Trophoblast cell (in vitro differentiated cells and primary cell): Measurements from ENCODE around the gene ZSCAN21.

ENCODE experiments used
- DNase-seq, 2 donors: peaks; one replicate each; pipeline ENCODE4 v3.0.0-alpha.2; 2016
- H2AFZ ChIP-seq: 2 replicates; pipeline ENCODE4 v1.6.1; 2013; ENCODE audit warnings: low read length, moderate library complexity, mild to moderate bottlenecking; ENCODE audit not compliant: insufficient read depth, poor library complexity
- H2AK5ac ChIP-seq: 2 replicates; pipeline ENCODE4 v1.6.1; 2013; ENCODE audit warnings: mild to moderate bottlenecking, low read length
- H2BK120ac ChIP-seq: 2 replicates; pipeline ENCODE4 v1.6.1; 2013; ENCODE audit warnings: low read length, mild to moderate bottlenecking, moderate library complexity; ENCODE audit not compliant: insufficient read depth, poor library complexity
- H2BK12ac ChIP-seq: 2 replicates; pipeline ENCODE4 v1.6.1; 2013; ENCODE audit warnings: mild to moderate bottlenecking, low read length, moderate library complexity
- H2BK5ac ChIP-seq: 2 replicates; pipeline ENCODE4 v1.6.1; 2013; ENCODE audit warnings: low read length, low read depth, moderate library complexity, mild to moderate bottlenecking; ENCODE audit not compliant: poor library complexity
- H3K14ac ChIP-seq: 2 replicates; pipeline ENCODE4 v1.6.1; 2013; ENCODE audit warnings: mild to moderate bottlenecking, low read length
- H3K18ac ChIP-seq: 2 replicates; pipeline ENCODE4 v1.6.1; 2013; ENCODE audit warnings: mild to moderate bottlenecking, low read length
- H3K23ac ChIP-seq: 2 replicates; pipeline ENCODE4 v1.6.1; 2013; ENCODE audit warnings: low read length
- H3K27ac ChIP-seq: 2 replicates; pipeline ENCODE4 v1.5.1; 2013; ENCODE audit warnings: low read depth, mild to moderate bottlenecking, inconsistent platforms, low read length, moderate library complexity
- H3K27me3 ChIP-seq: 2 replicates; pipeline ENCODE4 v1.6.1; 2013; ENCODE audit warnings: inconsistent platforms, mild to moderate bottlenecking, low read length, moderate library complexity; ENCODE audit not compliant: insufficient read depth
- H3K36me3 ChIP-seq, 2 experiments: 1 replicate in 1 of 2; 2 replicates in 1 of 2; pipeline ENCODE4 v1.6.1; 2013; ENCODE audit warnings: low read length in 2 of 2, mild to moderate bottlenecking in 2 of 2, moderate library complexity in 1 of 2; ENCODE audit not compliant: insufficient read depth in 2 of 2, control insufficient read depth in 1 of 2
- H3K4ac ChIP-seq: 2 replicates; pipeline ENCODE4 v1.6.1; 2013; ENCODE audit warnings: low read depth, mild to moderate bottlenecking, low read length, moderate library complexity
- H3K4me1 ChIP-seq, 2 experiments: 1 replicate in 1 of 2; 2 replicates in 1 of 2; pipeline ENCODE4 v1.6.1; 2013; ENCODE audit warnings: low read length in 2 of 2, mild to moderate bottlenecking in 2 of 2, moderate library complexity in 1 of 2; ENCODE audit not compliant: insufficient read depth in 2 of 2, control insufficient read depth in 1 of 2
- H3K4me2 ChIP-seq: 2 replicates; pipeline ENCODE4 v1.6.1; 2013; ENCODE audit warnings: inconsistent platforms, mild to moderate bottlenecking, low read length, moderate library complexity
- H3K4me3 ChIP-seq: 2 replicates; pipeline ENCODE4 v1.5.1; 2013; ENCODE audit warnings: mild to moderate bottlenecking, low read depth, low read length, inconsistent platforms
- H3K79me1 ChIP-seq: one replicate; pipeline ENCODE4 v1.6.1; 2013; ENCODE audit warnings: low read length
- H3K79me2 ChIP-seq: 2 replicates; pipeline ENCODE4 v1.6.1; 2013; ENCODE audit warnings: low read length, mild to moderate bottlenecking; ENCODE audit not compliant: control insufficient read depth, insufficient read depth, poor library complexity
- H3K9ac ChIP-seq: 2 replicates; pipeline ENCODE4 v1.6.1; 2013; ENCODE audit warnings: mild to moderate bottlenecking, low read length
- H3K9me3 ChIP-seq: 2 replicates; pipeline ENCODE4 v1.6.1; 2013; ENCODE audit warnings: low read depth, mild to moderate bottlenecking, control low read depth, inconsistent platforms, low read length; ENCODE audit not compliant: insufficient read depth
- H4K12ac ChIP-seq: 2 replicates; pipeline ENCODE4 v1.6.1; 2013; ENCODE audit warnings: low read depth, mild to moderate bottlenecking, low read length, moderate library complexity
- H4K8ac ChIP-seq: 2 replicates; pipeline ENCODE4 v1.6.1; 2013; ENCODE audit warnings: low read depth, mild to moderate bottlenecking, low read length, moderate library complexity
- H4K91ac ChIP-seq: one replicate; pipeline ENCODE4 v1.6.1; 2013; ENCODE audit warnings: low read depth, mild to moderate bottlenecking, low read length, moderate library complexity
- WGBS: extraction: QIAGEN DNeasy Blood & Tissue Kit; methylation state at CpG from one replicate; pipeline ENCODE4 v1.1.7; 2013; ENCODE audit warnings: missing lambda C conversion rate; ENCODE audit not compliant: insufficient read length, insufficient coverage; ENCODE audit errors: extremely low coverage; 5-methylcytosine and 5-hydroxymethylcytosine counted together

The ZSCAN21 gene

GRCh38 chr7:100017300-100017699, 32.3 kb upstream of the ZSCAN21 start:
- Histone ChIP-seq H3K18ac (no peak overlapping the region), H3K9me3 (no peaks in the 10 kb centered on the region), H2BK120ac (no peak overlapping the region), H3K14ac (no peak overlapping the region), H3K4ac (peak overlapping the region; percentile 90), H4K8ac (no peak overlapping the region), H3K27me3 (no peaks in the 10 kb centered on the region), H3K79me1 (peaks cover 7% of the 10 kb centered on the region), H4K91ac (no peak overlapping the region), H2AK5ac (no peak overlapping the region), H3K4me3 (no peak overlapping the region), H3K23ac (no peak overlapping the region), H3K4me2 (no peak overlapping the region), H3K4me1 (no peaks in the 10 kb centered on the region), H3K36me3 (peaks cover 3 to 7% of the 10 kb centered on the region in 2 experiments), H4K12ac (no peak overlapping the region), H3K27ac (no peak overlapping the region), H3K79me2 (peaks cover 9% of the 10 kb centered on the region), H2BK12ac (no peak overlapping the region), H2BK5ac (no peak overlapping the region), H2AFZ (no peak overlapping the region), H3K9ac (no peak overlapping the region)
- DNase-seq: no peak
- no CpG with 5 or more reads among the region's 11 CpGs for WGBS

- WGBS: no CpG with 5 or more reads among the region's 5 CpGs
Measured at GRCh38 chr7:100017875-100018274, 31.7 kb upstream of the ZSCAN21 start.

GRCh38 chr7:100019908-100020307, 29.7 kb upstream of the ZSCAN21 start:
- Histone ChIP-seq H3K4me2 (no peak overlapping the region), H2AFZ (no peak overlapping the region), H3K18ac (no peak overlapping the region), H3K9me3 (no peaks in the 10 kb centered on the region), H2AK5ac (no peak overlapping the region), H3K14ac (no peak overlapping the region), H3K27me3 (no peaks in the 10 kb centered on the region), H3K9ac (no peak overlapping the region), H3K79me2 (peaks cover 9% of the 10 kb centered on the region), H3K27ac (no peak overlapping the region), H3K4me3 (no peak overlapping the region), H4K91ac (no peak overlapping the region), H4K8ac (no peak overlapping the region), H3K4me1 (no peaks in the 10 kb centered on the region), H3K36me3 (peaks cover 21 to 26% of the 10 kb centered on the region in 2 experiments), H3K23ac (no peak overlapping the region), H4K12ac (no peak overlapping the region), H3K4ac (peak overlapping the region; percentile 51), H2BK5ac (no peak overlapping the region), H2BK12ac (no peak overlapping the region), H3K79me1 (peaks cover 7% of the 10 kb centered on the region), H2BK120ac (no peak overlapping the region)
- no peak for DNase-seq
- WGBS: no CpG with 5 or more reads among the region's 7 CpGs

More at GRCh38 chr7:100017875-100018274, 31.7 kb upstream of the ZSCAN21 start:
- Histone ChIP-seq H3K27ac (no peak overlapping the region), H3K36me3 (peaks cover 6 to 10% of the 10 kb centered on the region in 2 experiments), H3K23ac (no peak overlapping the region), H4K12ac (no peak overlapping the region), H2AK5ac (no peak overlapping the region), H3K27me3 (no peaks in the 10 kb centered on the region), H3K4me2 (no peak overlapping the region), H3K79me2 (peaks cover 9% of the 10 kb centered on the region), H2AFZ (no peak overlapping the region), H4K8ac (no peak overlapping the region), H2BK12ac (no peak overlapping the region), H3K4me3 (no peak overlapping the region), H3K14ac (no peak overlapping the region), H4K91ac (no peak overlapping the region), H3K9me3 (no peaks in the 10 kb centered on the region), H2BK5ac (no peak overlapping the region), H3K9ac (no peak overlapping the region), H3K4ac (no peak overlapping the region), H3K4me1 (no peaks in the 10 kb centered on the region), H3K79me1 (peaks cover 7% of the 10 kb centered on the region), H2BK120ac (no peak overlapping the region), H3K18ac (no peak overlapping the region)
- no peak for DNase-seq

GRCh38 chr7:100021297-100021696, 28.3 kb upstream of the ZSCAN21 start:
- Histone ChIP-seq H3K4me2 (no peak overlapping the region), H3K27ac (no peak overlapping the region), H3K27me3 (no peaks in the 10 kb centered on the region), H3K4ac (no peak overlapping the region), H2BK12ac (no peak overlapping the region), H3K18ac (no peak overlapping the region), H3K4me3 (no peak overlapping the region), H2AK5ac (no peak overlapping the region), H2BK5ac (no peak overlapping the region), H3K9me3 (no peaks in the 10 kb centered on the region), H3K79me1 (no peaks in the 10 kb centered on the region), H3K79me2 (peaks cover 2% of the 10 kb centered on the region), H3K9ac (no peak overlapping the region), H2AFZ (no peak overlapping the region), H3K36me3 (peaks cover 26 to 33% of the 10 kb centered on the region in 2 experiments), H4K12ac (no peak overlapping the region), H3K14ac (no peak overlapping the region), H4K8ac (no peak overlapping the region), H3K23ac (no peak overlapping the region), H2BK120ac (no peak overlapping the region), H3K4me1 (no peaks in the 10 kb centered on the region), H4K91ac (no peak overlapping the region)
- DNase-seq: no peak
- WGBS: no CpG with 5 or more reads among the region's 3 CpGs
